Stimulated activated naive CD8-positive, alpha-beta T cell treated with anti-CD3 and anti-CD28 coated beads, Interleukin-15, Interleukin-2, amounts not matched to agents 100 ng/mL and 50 ng/mL, for 24 hours (primary cell): Measurements from ENCODE around the gene NDUFAF2.

Source experiments
- H3K27ac Mint-ChIP-seq: one replicate; pipeline ENCODE4 v1.8.0; 2021; ENCODE audit warnings: mild to moderate bottlenecking, mixed read lengths
- H3K27me3 Mint-ChIP-seq: one replicate; pipeline ENCODE4 v1.8.0; 2021; ENCODE audit warnings: mixed read lengths
- H3K36me3 Mint-ChIP-seq: one replicate; pipeline ENCODE4 v1.8.0; 2021; ENCODE audit warnings: low read depth, mixed read lengths
- H3K4me1 Mint-ChIP-seq: one replicate; pipeline ENCODE4 v1.8.0; 2021; ENCODE audit warnings: low read depth, mixed read lengths
- H3K4me3 Mint-ChIP-seq: one replicate; pipeline ENCODE4 v1.8.0; 2021; ENCODE audit warnings: mild to moderate bottlenecking, mixed read lengths
- H3K9me3 Mint-ChIP-seq: one replicate; pipeline ENCODE4 v1.8.0; 2021; ENCODE audit warnings: mixed read lengths

NDUFAF2 gene

GRCh38 chr5:61050292-61050691 is 105.3 kb downstream of the NDUFAF2 start:
- Mint-ChIP-seq H3K4me1 (peaks cover 32% of the 10 kb centered on the region), H3K27ac (no peak overlapping the region), H3K4me3 (no peak overlapping the region), H3K9me3 (peaks cover 7% of the 10 kb centered on the region), H3K36me3 (peaks cover 23% of the 10 kb centered on the region), H3K27me3 (no peaks in the 10 kb centered on the region)

- Mint-ChIP-seq H3K36me3 (peaks cover 14% of the 10 kb centered on the region), H3K4me1 (peaks cover 32% of the 10 kb centered on the region), H3K4me3 (no peak overlapping the region), H3K27me3 (no peaks in the 10 kb centered on the region), H3K9me3 (peaks cover 7% of the 10 kb centered on the region), H3K27ac (no peak overlapping the region)
Observed at GRCh38 chr5:61051267-61051666, 106.3 kb downstream of the NDUFAF2 start.

- Mint-ChIP-seq H3K27ac (no peak overlapping the region), H3K4me1 (peaks cover 27% of the 10 kb centered on the region), H3K4me3 (no peak overlapping the region), H3K9me3 (peaks cover 7% of the 10 kb centered on the region), H3K36me3 (peaks cover 10% of the 10 kb centered on the region), H3K27me3 (no peaks in the 10 kb centered on the region)
Observed at GRCh38 chr5:61052882-61053281, 107.9 kb downstream of the NDUFAF2 start.

- Mint-ChIP-seq H3K27ac (no peak overlapping the region), H3K4me3 (no peak overlapping the region), H3K9me3 (peaks cover 4% of the 10 kb centered on the region), H3K4me1 (peaks cover 17% of the 10 kb centered on the region), H3K36me3 (peaks cover 9% of the 10 kb centered on the region), H3K27me3 (no peaks in the 10 kb centered on the region)
Observed at GRCh38 chr5:61053937-61054336, 108.9 kb downstream of the NDUFAF2 start.

GRCh38 chr5:61055434-61056006 is 110.5 kb downstream of the NDUFAF2 start:
- Mint-ChIP-seq H3K4me3 (no peak overlapping the region), H3K9me3 (no peaks in the 10 kb centered on the region), H3K4me1 (peaks cover 17% of the 10 kb centered on the region), H3K27me3 (no peaks in the 10 kb centered on the region), H3K36me3 (peaks cover 9% of the 10 kb centered on the region), H3K27ac (no peak overlapping the region)

- Mint-ChIP-seq H3K4me3 (no peak overlapping the region), H3K27me3 (no peaks in the 10 kb centered on the region), H3K9me3 (peaks cover 17% of the 10 kb centered on the region), H3K27ac (no peak overlapping the region), H3K4me1 (no peaks in the 10 kb centered on the region), H3K36me3 (peaks cover 24% of the 10 kb centered on the region)
Observed at GRCh38 chr5:61059499-61059898, 114.5 kb downstream of the NDUFAF2 start.

- Mint-ChIP-seq H3K4me3 (no peak overlapping the region), H3K27me3 (no peaks in the 10 kb centered on the region), H3K27ac (no peak overlapping the region), H3K4me1 (peaks cover 16% of the 10 kb centered on the region), H3K36me3 (peaks cover 18% of the 10 kb centered on the region), H3K9me3 (peaks cover 5% of the 10 kb centered on the region)
Observed at GRCh38 chr5:61069150-61069549, 124.1 kb downstream of the NDUFAF2 start.

- no peaks in the 10 kb centered on the region for H3K27me3 Mint-ChIP-seq
Observed at GRCh38 chr5:61071526-61071925, 126.5 kb downstream of the NDUFAF2 start.

GRCh38 chr5:61076626-61077025 is 131.6 kb downstream of the NDUFAF2 start:
- Mint-ChIP-seq H3K36me3 (peaks cover 36% of the 10 kb centered on the region), H3K4me1 (no peaks in the 10 kb centered on the region), H3K9me3 (no peaks in the 10 kb centered on the region), H3K27ac (no peak overlapping the region), H3K4me3 (no peak overlapping the region), H3K27me3 (no peaks in the 10 kb centered on the region)

More at GRCh38 chr5:61071526-61071925, 126.5 kb downstream of the NDUFAF2 start:
- Mint-ChIP-seq H3K36me3 (peaks cover 32% of the 10 kb centered on the region), H3K4me1 (peaks cover 16% of the 10 kb centered on the region), H3K9me3 (no peaks in the 10 kb centered on the region), H3K27ac (no peak overlapping the region), H3K4me3 (no peak overlapping the region)

GRCh38 chr5:61081741-61082140 is 136.7 kb downstream of the NDUFAF2 start:
- no peaks in the 10 kb centered on the region for H3K27me3 Mint-ChIP-seq
- peaks cover 55% of the 10 kb centered on the region for H3K36me3 Mint-ChIP-seq
- no peaks in the 10 kb centered on the region for H3K4me1 Mint-ChIP-seq
- peaks cover 9% of the 10 kb centered on the region for H3K9me3 Mint-ChIP-seq
- no peak overlapping the region for H3K4me3 Mint-ChIP-seq
- H3K27ac Mint-ChIP-seq: no peak overlapping the region

- peaks cover 63% of the 10 kb centered on the region for H3K36me3 Mint-ChIP-seq
- H3K4me1 Mint-ChIP-seq: no peaks in the 10 kb centered on the region
- no peak overlapping the region for H3K27ac Mint-ChIP-seq
- peaks cover 9% of the 10 kb centered on the region for H3K9me3 Mint-ChIP-seq
- no peak overlapping the region for H3K4me3 Mint-ChIP-seq
- H3K27me3 Mint-ChIP-seq: no peaks in the 10 kb centered on the region
Observed at GRCh38 chr5:61082516-61083280, 137.7 kb downstream of the NDUFAF2 start.

GRCh38 chr5:61084658-61085057 is 139.7 kb downstream of the NDUFAF2 start:
- Mint-ChIP-seq H3K27me3 (no peaks in the 10 kb centered on the region), H3K9me3 (peaks cover 9% of the 10 kb centered on the region), H3K4me3 (no peak overlapping the region), H3K4me1 (no peaks in the 10 kb centered on the region), H3K27ac (no peak overlapping the region), H3K36me3 (peaks cover 58% of the 10 kb centered on the region)

GRCh38 chr5:61085885-61086284 is 140.9 kb downstream of the NDUFAF2 start:
- Mint-ChIP-seq H3K27ac (no peak overlapping the region), H3K9me3 (peaks cover 9% of the 10 kb centered on the region), H3K27me3 (no peaks in the 10 kb centered on the region), H3K36me3 (peaks cover 51% of the 10 kb centered on the region), H3K4me1 (no peaks in the 10 kb centered on the region), H3K4me3 (no peak overlapping the region)

- H3K27me3 Mint-ChIP-seq: no peaks in the 10 kb centered on the region
- peaks cover 47% of the 10 kb centered on the region for H3K36me3 Mint-ChIP-seq
- no peak overlapping the region for H3K27ac Mint-ChIP-seq
- no peak overlapping the region for H3K4me3 Mint-ChIP-seq
- H3K9me3 Mint-ChIP-seq: peaks cover 15% of the 10 kb centered on the region
- no peaks in the 10 kb centered on the region for H3K4me1 Mint-ChIP-seq
Observed at GRCh38 chr5:61087921-61088320, 142.9 kb downstream of the NDUFAF2 start.

GRCh38 chr5:61089351-61089750 is 144.3 kb downstream of the NDUFAF2 start:
- Mint-ChIP-seq H3K36me3 (peaks cover 43% of the 10 kb centered on the region), H3K9me3 (peaks cover 8% of the 10 kb centered on the region), H3K27me3 (no peaks in the 10 kb centered on the region), H3K4me1 (no peaks in the 10 kb centered on the region), H3K27ac (no peak overlapping the region), H3K4me3 (no peak overlapping the region)
